A673 (cell line): ENCODE results near the gene SNRPD1. TPM values are rescaled to one million over a fixed set of nuclear protein-coding genes. Genes with fewer than 3 reads are reported as not detected.

Experiments used
- BruUV-seq: library from RNA; stranded (reverse); fragments of 400-500 nt; replicated peaks from 2 replicates; lab custom pipeline; 2021; lab: Mats Ljungman, UMichigan
- CTCF ChIA-PET: fragments of 300-600 bp; sonication (Branson Sonifier 250); formaldehyde crosslinking; loops from one replicate; lab custom pipeline; 2022; ENCODE audit warnings: antibody characterized with exemption; lab: Charles Lee
- POLR2A ChIA-PET: fragments of 300-600 bp; sonication (Branson Sonifier 250); formaldehyde crosslinking; loops from one replicate; lab custom pipeline; 2022; ENCODE audit warnings: antibody characterized with exemption; ENCODE audit not compliant: low non-redundant PET; lab: Charles Lee
- DNase-seq: peaks from one replicate; pipeline ENCODE4 v3.0.0-alpha.2; 2015; ENCODE audit warnings: low spot score
- H3K27ac ChIP-seq: fragments of 200-600 bp; sonication (generic); 2 replicates; pipeline ENCODE4 v1.5.1; 2016; ENCODE audit warnings: mixed run types, low read depth, mild to moderate bottlenecking, mixed read lengths, antibody characterized with exemption, low read length; ENCODE audit not compliant: poor library complexity, severe bottlenecking
- H3K27me3 ChIP-seq: fragments of 200-600 bp; sonication (generic); replicated peaks from 2 replicates; pipeline ENCODE4 v1.6.1; 2017; ENCODE audit warnings: mixed run types, low read depth, mild to moderate bottlenecking, mixed read lengths, antibody characterized with exemption, low read length; ENCODE audit not compliant: insufficient read depth, poor library complexity
- H3K36me3 ChIP-seq: fragments of 200-600 bp; sonication (generic); 2 replicates; pipeline ENCODE4 v1.6.1; 2016; ENCODE audit warnings: mixed run types, mild to moderate bottlenecking, mixed read lengths, antibody characterized with exemption, low read length; ENCODE audit not compliant: insufficient read depth, poor library complexity, severe bottlenecking
- H3K4me1 ChIP-seq: fragments of 200-600 bp; sonication (generic); 2 replicates; pipeline ENCODE4 v1.6.1; 2017; ENCODE audit warnings: mixed run types, mild to moderate bottlenecking, mixed read lengths, antibody characterized with exemption, low read length; ENCODE audit not compliant: insufficient read depth, poor library complexity, severe bottlenecking
- H3K4me3 ChIP-seq: fragments of 200-600 bp; sonication (generic); 2 replicates; pipeline ENCODE4 v1.5.1; 2016; ENCODE audit warnings: low read depth, mixed run types, mild to moderate bottlenecking, mixed read lengths, low read length; ENCODE audit not compliant: poor library complexity, severe bottlenecking
- H3K9me3 ChIP-seq: fragments of 200-600 bp; sonication (generic); 2 replicates; pipeline ENCODE4 v1.6.1; 2016; ENCODE audit warnings: mixed run types, low read depth, mild to moderate bottlenecking, mixed read lengths, antibody characterized with exemption, low read length; ENCODE audit not compliant: poor library complexity, severe bottlenecking
- EZH2 ChIP-seq: fragments of 200-600 bp; sonication (generic); IDR thresholded peaks from 2 replicates; pipeline ENCODE4 v1.6.1; 2017; ENCODE audit warnings: borderline replicate concordance, low read depth, mild to moderate bottlenecking, mixed read lengths, antibody characterized with exemption, low read length; ENCODE audit not compliant: poor library complexity, severe bottlenecking
- intact Hi-C: fragments of 100-400 bp; cut with micrococcal nuclease; formaldehyde crosslinking; loops from one replicate; pipeline ENCODE4 v1.10.0; 2022; ENCODE audit not compliant: unreplicated experiment
- total RNA-seq: library from RNA; stranded (reverse); gene quantifications from 2 replicates; pipeline ENCODE4 v1.2.3, GENCODE V29; 2021
- TF ChIP-seq, protein P1 (sequence below): fragments of 300-800, 200-600 bp; sonication (generic); conservative IDR thresholded peaks from 2 replicates; pipeline ENCODE4 v1.5.1; 2017; ENCODE audit warnings: low read depth, mild to moderate bottlenecking, antibody characterized with exemption, low read length, moderate library complexity, mixed read lengths

SNRPD1 gene
- total RNA-seq, 1 experiment from 2014 or later = 167 TPM

DNA sequence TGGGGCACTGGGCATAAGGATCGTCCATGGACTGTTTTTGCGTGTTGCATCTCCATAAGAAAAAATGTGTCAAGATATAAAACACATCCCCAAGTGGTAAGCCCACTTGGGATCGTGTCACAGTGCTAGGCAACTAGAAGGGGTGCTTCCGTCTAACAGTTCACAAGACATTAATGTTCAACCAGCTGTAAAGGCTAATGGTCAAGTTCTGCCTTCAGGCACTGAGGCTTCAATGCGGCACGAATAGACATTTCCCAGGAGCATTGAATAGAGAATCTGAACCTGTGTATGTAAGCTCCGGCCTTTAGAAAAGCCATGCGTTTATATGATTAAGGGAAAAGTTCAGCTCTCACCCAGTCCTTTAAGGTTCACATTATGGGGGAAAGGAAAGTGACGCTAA, 50.5 kb downstream of the SNRPD1 start:
- Histone ChIP-seq H3K4me1 (no peaks in the 10 kb centered on the region), H3K9me3 (no peaks in the 10 kb centered on the region), H3K4me3 (no peak overlapping the region), H3K36me3 (peaks cover 27% of the 10 kb centered on the region), H3K27ac (no peak overlapping the region), H3K27me3 (no peaks in the 10 kb centered on the region)
- BruUV-seq = no TSS peak
- intact Hi-C loops = no loop called here
- DNase-seq = no peak
- ChIA-PET POLR2A (interaction anchor here (0.6 kb wide), 1 partner anchor 1334 kb away, joined by 5 read pairs; no protein-coding TSS in a partner anchor), CTCF (no interaction called here)
- TF ChIP-seq EZH2 = no peak
- TF ChIP-seq, protein P1, sequence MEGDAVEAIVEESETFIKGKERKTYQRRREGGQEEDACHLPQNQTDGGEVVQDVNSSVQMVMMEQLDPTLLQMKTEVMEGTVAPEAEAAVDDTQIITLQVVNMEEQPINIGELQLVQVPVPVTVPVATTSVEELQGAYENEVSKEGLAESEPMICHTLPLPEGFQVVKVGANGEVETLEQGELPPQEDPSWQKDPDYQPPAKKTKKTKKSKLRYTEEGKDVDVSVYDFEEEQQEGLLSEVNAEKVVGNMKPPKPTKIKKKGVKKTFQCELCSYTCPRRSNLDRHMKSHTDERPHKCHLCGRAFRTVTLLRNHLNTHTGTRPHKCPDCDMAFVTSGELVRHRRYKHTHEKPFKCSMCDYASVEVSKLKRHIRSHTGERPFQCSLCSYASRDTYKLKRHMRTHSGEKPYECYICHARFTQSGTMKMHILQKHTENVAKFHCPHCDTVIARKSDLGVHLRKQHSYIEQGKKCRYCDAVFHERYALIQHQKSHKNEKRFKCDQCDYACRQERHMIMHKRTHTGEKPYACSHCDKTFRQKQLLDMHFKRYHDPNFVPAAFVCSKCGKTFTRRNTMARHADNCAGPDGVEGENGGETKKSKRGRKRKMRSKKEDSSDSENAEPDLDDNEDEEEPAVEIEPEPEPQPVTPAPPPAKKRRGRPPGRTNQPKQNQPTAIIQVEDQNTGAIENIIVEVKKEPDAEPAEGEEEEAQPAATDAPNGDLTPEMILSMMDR = no peak

DNA sequence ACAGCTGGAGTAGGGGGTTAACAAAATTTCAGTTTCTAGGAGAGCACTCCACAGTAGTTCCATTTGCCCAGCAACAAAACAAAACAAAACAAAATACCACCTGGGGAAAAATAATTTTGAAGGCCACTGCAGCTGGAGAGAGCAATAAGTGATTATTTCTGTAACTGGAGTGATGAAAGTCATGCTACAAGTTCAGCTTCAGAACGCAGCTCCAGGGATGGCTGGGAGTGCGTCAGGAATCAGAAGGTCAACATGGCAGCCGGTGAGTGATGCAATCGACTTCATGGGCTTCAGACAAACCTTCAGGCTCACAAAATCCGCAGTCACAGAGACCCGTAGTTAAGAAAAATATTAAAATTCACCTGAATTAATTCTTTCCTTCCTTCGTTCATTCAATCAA, 51.5 kb downstream of the SNRPD1 start:
- ChIA-PET CTCF (no interaction called here), POLR2A (no interaction called here)
- Histone ChIP-seq H3K9me3 (no peaks in the 10 kb centered on the region), H3K36me3 (peaks cover 27% of the 10 kb centered on the region), H3K4me1 (no peaks in the 10 kb centered on the region), H3K4me3 (no peak overlapping the region), H3K27me3 (no peaks in the 10 kb centered on the region), H3K27ac (no peak overlapping the region)
- TF ChIP-seq, protein P1 = no peak
- TF ChIP-seq EZH2 = no peak
- no TSS peak for BruUV-seq
- intact Hi-C loops = no loop called here
- no peak for DNase-seq

DNA sequence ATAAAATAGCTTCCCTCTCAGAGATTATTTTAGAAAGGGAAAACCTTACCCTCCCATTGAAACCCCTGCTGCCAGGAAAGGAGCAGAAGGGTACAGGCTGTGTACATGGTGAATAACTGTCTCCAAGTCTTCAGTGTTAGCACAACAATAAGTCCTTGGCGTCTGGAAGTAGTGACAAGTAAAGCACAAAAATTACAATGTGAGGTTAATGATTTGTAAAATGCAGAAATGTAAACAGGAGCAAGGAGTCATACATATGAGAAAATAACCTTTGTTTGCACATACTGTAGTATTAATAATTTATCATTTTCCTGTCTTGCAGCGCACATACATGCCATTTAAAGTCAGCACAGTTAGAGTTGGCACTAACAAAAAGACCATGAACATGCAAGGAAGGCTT, 52.0 kb downstream of the SNRPD1 start:
- Histone ChIP-seq H3K4me3 (no peak overlapping the region), H3K4me1 (no peaks in the 10 kb centered on the region), H3K36me3 (peaks cover 25% of the 10 kb centered on the region), H3K27me3 (no peaks in the 10 kb centered on the region), H3K27ac (no peak overlapping the region), H3K9me3 (no peaks in the 10 kb centered on the region)
- intact Hi-C loops = no loop called here
- BruUV-seq = no TSS peak
- DNase-seq = no peak
- POLR2A ChIA-PET = no interaction called here
- TF ChIP-seq, protein P1 = no peak
- TF ChIP-seq EZH2 = no peak
- CTCF ChIA-PET = no interaction called here
